Endothelial cell of umbilical vein (primary cell): ENCODE measurements around the gene ZBTB18. TPM values are rescaled to one million over a fixed set of nuclear protein-coding genes. Genes with fewer than 3 reads are reported as not detected.

Source experiments
- BruUV-seq: library from RNA; stranded (reverse); fragments of 400-500 nt; replicated peaks from 2 replicates; lab custom pipeline; 2021; lab: Mats Ljungman, UMichigan
- CTCF ChIA-PET: fragments of 300-600, 350-600 bp; sonication (Branson Sonifier 250); formaldehyde crosslinking; loops from one replicate; lab custom pipeline; 2021; ENCODE audit warnings: antibody characterized with exemption, inconsistent platforms; lab: Charles Lee
- POLR2A ChIA-PET: fragments of 300-600, 350-600 bp; sonication (Branson Sonifier 250); formaldehyde crosslinking; loops from one replicate; lab custom pipeline; 2021; ENCODE audit warnings: antibody characterized with exemption, inconsistent platforms; lab: Charles Lee
- DNase-seq: peaks from one replicate; pipeline ENCODE4 v3.0.0-alpha.2; 2011; ENCODE audit warnings: low read depth, low spot score
- FAIRE-seq: peaks from 2 replicates; lab custom pipeline; 2011; peaks lifted over from hg19 to GRCh38; lab: Jason Lieb, UNC
- H2AFZ ChIP-seq: 2 replicates; pipeline ENCODE4 v1.6.0; 2012; ENCODE audit warnings: low read depth, low read length, control low read depth, inconsistent platforms
- H3K27ac ChIP-seq: 2 replicates; pipeline ENCODE4 v1.5.1; 2011; ENCODE audit warnings: low read depth, mild to moderate bottlenecking, control low read depth, low read length, moderate library complexity; ENCODE audit not compliant: insufficient read depth
- H3K27me3 ChIP-seq, 2 experiments: 2 replicates each; pipeline versions ENCODE4 v1.6.0 to v1.6.1; 2011; ENCODE audit warnings: low read length in 2 of 2, mixed read lengths in 1 of 2; ENCODE audit not compliant: control insufficient read depth in 2 of 2, insufficient read depth in 2 of 2
- H3K36me3 ChIP-seq, 2 experiments: 2 replicates in 1 of 2; 3 replicates in 1 of 2; pipeline ENCODE4 v1.5.1; 2011; ENCODE audit warnings: low read length in 2 of 2, mild to moderate bottlenecking in 1 of 2, moderate library complexity in 1 of 2; ENCODE audit not compliant: control insufficient read depth in 2 of 2, insufficient read depth in 2 of 2; ENCODE audit errors: extremely low read depth in 1 of 2
- H3K4me1 ChIP-seq: 3 replicates; pipeline ENCODE4 v1.5.1; 2011; ENCODE audit warnings: mild to moderate bottlenecking, low read length; ENCODE audit not compliant: control insufficient read depth, insufficient read depth; ENCODE audit errors: extremely low read depth
- H3K4me2 ChIP-seq: 2 replicates; pipeline ENCODE4 v1.6.1; 2011; ENCODE audit warnings: low read length, control low read depth, mixed read lengths; ENCODE audit not compliant: insufficient read depth
- H3K4me3 ChIP-seq, 3 experiments: fragments of 200-600 bp in 1 of 3; sonication (generic), shearing (Covaris generic) in 1 of 3; replicated peaks in 1 of 3; 2 replicates each; pipeline ENCODE4 v1.5.1; 2011 to 2016; ENCODE audit warnings: control low read depth in 3 of 3, low read length in 3 of 3, mild to moderate bottlenecking in 2 of 3, inconsistent platforms in 1 of 3, low read depth in 1 of 3, moderate library complexity in 1 of 3; ENCODE audit not compliant: insufficient read depth in 1 of 3
- H3K79me2 ChIP-seq: 2 replicates; pipeline ENCODE4 v1.6.0; 2012; ENCODE audit warnings: low read length, inconsistent platforms; ENCODE audit not compliant: control insufficient read depth, insufficient read depth
- H3K9ac ChIP-seq: replicated peaks from 2 replicates; pipeline ENCODE3; 2011; ENCODE audit warnings: low read length, control low read depth; ENCODE audit not compliant: insufficient read depth; ENCODE audit errors: extremely low read depth
- H3K9me1 ChIP-seq: replicated peaks from 3 replicates; pipeline ENCODE4 v1.6.0; 2011; ENCODE audit warnings: mild to moderate bottlenecking, low read length; ENCODE audit not compliant: control insufficient read depth, insufficient read depth; ENCODE audit errors: extremely low read depth
- H3K9me3 ChIP-seq: replicated peaks from 2 replicates; pipeline ENCODE4 v1.5.1; 2012; ENCODE audit warnings: low read length, inconsistent platforms; ENCODE audit not compliant: control insufficient read depth, insufficient read depth
- H4K20me1 ChIP-seq: replicated peaks from 2 replicates; pipeline ENCODE3; 2011; ENCODE audit warnings: mild to moderate bottlenecking, low read length; ENCODE audit not compliant: control insufficient read depth, insufficient read depth; ENCODE audit errors: extremely low read depth
- CTCF ChIP-seq, 2 donors: IDR thresholded peaks; 1 replicate in 1 of 2; 2 replicates in 1 of 2; pipeline ENCODE4 v1.5.1; 2011; ENCODE audit warnings: low read length in 2 of 2, mild to moderate bottlenecking in 2 of 2, moderate library complexity in 2 of 2, control low read depth in 1 of 2, inconsistent platforms in 1 of 2, low read depth in 1 of 2; ENCODE audit not compliant: insufficient read depth in 1 of 2; ENCODE audit errors: extremely low read depth in 1 of 2
- EZH2 ChIP-seq: IDR thresholded peaks from 2 replicates; pipeline ENCODE4 v1.6.1; 2012; ENCODE audit warnings: borderline replicate concordance, low read depth, mild to moderate bottlenecking, moderate library complexity, low read length, inconsistent platforms; ENCODE audit not compliant: severe bottlenecking
- FOS ChIP-seq: IDR thresholded peaks from 2 replicates; pipeline ENCODE4 v1.6.1; 2011; ENCODE audit warnings: mild to moderate bottlenecking, low read length, moderate library complexity, borderline replicate concordance; ENCODE audit not compliant: insufficient read depth
- GATA2 ChIP-seq: IDR thresholded peaks from 2 replicates; pipeline ENCODE4 v1.7.0; 2011; ENCODE audit warnings: low read depth, mild to moderate bottlenecking, moderate library complexity, mixed read lengths, low read length; ENCODE audit not compliant: insufficient read length, insufficient read depth
- JUN ChIP-seq: IDR thresholded peaks from 2 replicates; pipeline ENCODE4 v1.6.1; 2011; ENCODE audit warnings: borderline replicate concordance, low read depth; ENCODE audit not compliant: insufficient read length, insufficient read depth
- MAX ChIP-seq: IDR thresholded peaks from 2 replicates; pipeline ENCODE4 v1.6.1; 2011; ENCODE audit not compliant: insufficient read depth, insufficient read length
- MYC ChIP-seq: IDR thresholded peaks from one replicate; pipeline ENCODE4 v1.6.1; 2011; ENCODE audit warnings: mild to moderate bottlenecking, low read depth, low read length
- POLR2A ChIP-seq: IDR thresholded peaks from 2 replicates; pipeline ENCODE4 v1.6.1; 2012; ENCODE audit warnings: low read depth, mild to moderate bottlenecking, control low read depth, low read length
- POLR2AphosphoS5 ChIP-seq: IDR thresholded peaks from 2 replicates; pipeline ENCODE4 v1.6.1; 2012; ENCODE audit warnings: low read depth, mild to moderate bottlenecking, control low read depth, low read length, moderate library complexity; ENCODE audit not compliant: insufficient read depth
- dilution Hi-C: fragments of 300-500 bp; cut with MboI; formaldehyde crosslinking; loops from one replicate; pipeline ENCODE4 v1.15.0; 2019; ENCODE audit warnings: low sequenced_read_pairs; ENCODE audit not compliant: extremely low pct_ligation_motif_present
- intact Hi-C: fragments of 100-400 bp; cut with micrococcal nuclease; formaldehyde crosslinking; loops from one replicate; pipeline ENCODE4 v1.10.0; 2022
- polyA plus RNA-seq, 4 experiments: library from polyadenylated mRNA; depleted of rRNA in 3 of 4; stranded (reverse) in 3 of 4; unstranded in 1 of 4; fragments of >200 nt; gene quantifications; 2 replicates each; pipeline versions ENCODE4 v1.2.1 to v1.2.3, GENCODE V29; 2011 to 2012; ENCODE audit warnings: missing spikeins in 1 of 4
- total RNA-seq: library from RNA; stranded (reverse); gene quantifications from 2 replicates; pipeline ENCODE4 v1.2.3, GENCODE V29; 2021

The ZBTB18 gene
- total and polyA plus RNA-seq, 2 donors (not counting 3 experiments of a cell fraction or from before 2014, with no cell fraction given), result 15.5 to 21.1 TPM

- Histone ChIP-seq H3K4me3 (no peak overlapping the region), H4K20me1 (no peaks in the 10 kb centered on the region), H3K4me1 (no peaks in the 10 kb centered on the region), H3K9me1 (no peaks in the 10 kb centered on the region), H3K27ac (no peak overlapping the region), H2AFZ (no peak overlapping the region), H3K36me3 (no peaks in the 10 kb centered on the region), H3K27me3 (peaks cover 0 to 2% of the 10 kb centered on the region in 2 experiments), H3K79me2 (no peaks in the 10 kb centered on the region), H3K9ac (no peak overlapping the region), H3K9me3 (no peaks in the 10 kb centered on the region), H3K4me2 (no peak overlapping the region)
- dilution Hi-C loops, result no loop called here
- DNase-seq, result no peak
- no TSS peak for BruUV-seq
- ChIA-PET POLR2A (no interaction called here), CTCF (no interaction called here)
- no peak for TF ChIP-seq GATA2
- TF ChIP-seq CTCF (IDR thresholded peaks at IDR 0.05; ENCODE audit: extremely low read depth in 1 of 2, insufficient read depth in 1 of 2, low read depth in 1 of 2, low read length in 2 of 2), result no peak
- TF ChIP-seq FOS, result no peak
- TF ChIP-seq POLR2AphosphoS5, result no peak
- no peak for TF ChIP-seq MYC
- no peak for TF ChIP-seq MAX
- no peak for TF ChIP-seq JUN
- TF ChIP-seq EZH2, result no peak
- TF ChIP-seq POLR2A, result no peak
- FAIRE-seq, result no peak
- intact Hi-C loops, result no loop called here
These were observed 45.6 kb upstream of the ZBTB18 start for GRCh38 chr1:244005455-244005854.
